Psoas muscle (tissue), 8 donors: ENCODE results near the gene ZNF775. TPM values are rescaled to one million over a fixed set of nuclear protein-coding genes. Genes with fewer than 3 reads are reported as not detected.

Experiments
- ATAC-seq, 4 donors: fragments of 200-7000 bp; cut with Tn5 transposase; one replicate each; pipeline ENCODE4 v1.9.1; 2020; ENCODE audit warnings: moderate library complexity in 3 of 4, mild to moderate bottlenecking in 2 of 4
- DNase-seq, 2 donors: peaks; one replicate each; pipeline ENCODE4 v3.0.0-alpha.2; 2020
- H3K27ac ChIP-seq: fragments of 200-600 bp; one replicate; pipeline ENCODE4 v1.8.0; 2022
- H3K27me3 ChIP-seq, 3 donors: fragments of 200-600 bp in 1 of 3; one replicate each; pipeline versions ENCODE4 v1.6.1 to v1.8.0; 2013 to 2022; ENCODE audit warnings: low read length in 2 of 3, mild to moderate bottlenecking in 2 of 3, moderate library complexity in 1 of 3; ENCODE audit not compliant: insufficient read depth in 3 of 3
- H3K36me3 ChIP-seq, 2 donors: fragments of 200-600 bp in 1 of 2; one replicate each; pipeline versions ENCODE4 v1.6.1 to v1.8.0; 2013 to 2022; ENCODE audit warnings: low read depth in 1 of 2, mild to moderate bottlenecking in 1 of 2, moderate library complexity in 1 of 2; ENCODE audit not compliant: insufficient read depth in 1 of 2
- H3K4me1 ChIP-seq: fragments of 200-600 bp; one replicate; pipeline ENCODE4 v1.8.0; 2022
- H3K4me3 ChIP-seq: fragments of 200-600 bp; one replicate; pipeline ENCODE4 v1.8.0; 2022; ENCODE audit warnings: mild to moderate bottlenecking
- H3K9me3 ChIP-seq: fragments of 200-600 bp; one replicate; pipeline ENCODE4 v1.8.0; 2022
- WGBS, 3 donors: extraction: QIAGEN DNeasy Blood & Tissue Kit; methylation state at CpG; one replicate each; pipeline versions ENCODE4 v1.1.6 to v1.1.7; 2013; 5-methylcytosine and 5-hydroxymethylcytosine counted together
- intact Hi-C, 2 donors: fragments of 100-400 bp; cut with DNase I; formaldehyde crosslinking; loops; one replicate each; pipeline versions ENCODE4 v1.11.0 to v1.14.2; 2022
- polyA plus RNA-seq, 3 donors: library from polyadenylated mRNA; stranded (reverse); fragments of 200-250 nt; gene quantifications; one replicate each; pipeline ENCODE4 v1.2.3, GENCODE V29; 2013
- total RNA-seq, 4 donors: library from RNA; stranded (reverse); fragmentation: NEBNext Ultra II Directional in 2 of 4; extraction: Animal tissue kit (Norgen Biotek cat#: 25700) in 2 of 4; gene quantifications; one replicate each; pipeline versions ENCODE4 v1.2.1 to v1.2.4, GENCODE V29; 2021 to 2023
- TF ChIP-seq, protein P1 (sequence below): fragments of 200-600 bp; IDR thresholded peaks from one replicate; pipeline ENCODE4 v1.8.0; 2022; ENCODE audit warnings: antibody characterized with exemption
- donor health status: healthy with polysubstance abuse.
- donor health status: DM: no; HTN: no; CAD: no; lungs with moderate emphysema.
- donor health status: Bipolar disorder and iron deficiency.
- donor health status: healthy.
- donor health status: DM: yes; HTN: yes; CAD: no.
- donor health status: DM: no; HTN: no; CAD: no.
- donor health status: DM: no; HTN: no; CAD: no.
- donor health status: DM: yes; HTN: yes; CAD: no.

ZNF775 gene
- total and polyA plus RNA-seq, 7 donors = 1.6 to 3.8 (median 2.8) TPM

DNA sequence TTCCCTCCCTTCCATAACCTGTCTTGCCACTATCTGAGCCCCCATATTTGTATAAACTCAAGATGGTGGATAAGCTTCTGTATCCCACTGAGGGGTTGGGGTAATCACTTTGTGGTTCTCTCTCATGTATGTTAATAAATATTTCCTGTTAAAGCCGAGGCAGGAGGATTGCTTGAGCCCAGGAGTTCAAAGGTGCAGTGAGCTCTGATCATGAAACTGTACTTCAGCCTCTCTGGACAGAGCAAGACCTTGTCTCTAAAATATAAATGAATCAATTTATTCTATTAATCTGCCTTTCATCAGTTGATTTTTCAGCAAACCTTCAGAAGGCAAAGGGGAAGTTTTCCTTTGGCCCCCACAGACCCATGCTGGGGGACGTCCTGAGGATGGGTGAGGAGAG is 35.9 kb upstream of the ZNF775 start:
- Histone ChIP-seq H3K9me3 (no peaks in the 10 kb centered on the region), H3K4me3 (no peak overlapping the region), H3K36me3 (no peaks in the 10 kb centered on the region), H3K27me3 (peaks cover 0 to 36% (median 17%) of the 10 kb centered on the region in 3 donors), H3K4me1 (peaks cover 6% of the 10 kb centered on the region), H3K27ac (no peak overlapping the region)
- 76 to 90% (median 86%) methylated on average over 2 of the region's 2 CpGs for WGBS, 3 donors
- DNase-seq (no peak), ATAC-seq (no peak)
- intact Hi-C loops = no loop called here
- TF ChIP-seq, protein P1, sequence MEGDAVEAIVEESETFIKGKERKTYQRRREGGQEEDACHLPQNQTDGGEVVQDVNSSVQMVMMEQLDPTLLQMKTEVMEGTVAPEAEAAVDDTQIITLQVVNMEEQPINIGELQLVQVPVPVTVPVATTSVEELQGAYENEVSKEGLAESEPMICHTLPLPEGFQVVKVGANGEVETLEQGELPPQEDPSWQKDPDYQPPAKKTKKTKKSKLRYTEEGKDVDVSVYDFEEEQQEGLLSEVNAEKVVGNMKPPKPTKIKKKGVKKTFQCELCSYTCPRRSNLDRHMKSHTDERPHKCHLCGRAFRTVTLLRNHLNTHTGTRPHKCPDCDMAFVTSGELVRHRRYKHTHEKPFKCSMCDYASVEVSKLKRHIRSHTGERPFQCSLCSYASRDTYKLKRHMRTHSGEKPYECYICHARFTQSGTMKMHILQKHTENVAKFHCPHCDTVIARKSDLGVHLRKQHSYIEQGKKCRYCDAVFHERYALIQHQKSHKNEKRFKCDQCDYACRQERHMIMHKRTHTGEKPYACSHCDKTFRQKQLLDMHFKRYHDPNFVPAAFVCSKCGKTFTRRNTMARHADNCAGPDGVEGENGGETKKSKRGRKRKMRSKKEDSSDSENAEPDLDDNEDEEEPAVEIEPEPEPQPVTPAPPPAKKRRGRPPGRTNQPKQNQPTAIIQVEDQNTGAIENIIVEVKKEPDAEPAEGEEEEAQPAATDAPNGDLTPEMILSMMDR = no peak

GRCh38 chr7:150344299-150344698 is 34.8 kb upstream of the ZNF775 start:
- ATAC-seq (no peak), DNase-seq (no peak)
- Histone ChIP-seq H3K36me3 (no peaks in the 10 kb centered on the region), H3K4me1 (peaks cover 6% of the 10 kb centered on the region), H3K4me3 (no peak overlapping the region), H3K27ac (no peak overlapping the region), H3K27me3 (peaks cover 0 to 36% (median 17%) of the 10 kb centered on the region in 3 donors), H3K9me3 (no peaks in the 10 kb centered on the region)
- intact Hi-C loops = no loop called here
- TF ChIP-seq, protein P1 = no peak

DNA sequence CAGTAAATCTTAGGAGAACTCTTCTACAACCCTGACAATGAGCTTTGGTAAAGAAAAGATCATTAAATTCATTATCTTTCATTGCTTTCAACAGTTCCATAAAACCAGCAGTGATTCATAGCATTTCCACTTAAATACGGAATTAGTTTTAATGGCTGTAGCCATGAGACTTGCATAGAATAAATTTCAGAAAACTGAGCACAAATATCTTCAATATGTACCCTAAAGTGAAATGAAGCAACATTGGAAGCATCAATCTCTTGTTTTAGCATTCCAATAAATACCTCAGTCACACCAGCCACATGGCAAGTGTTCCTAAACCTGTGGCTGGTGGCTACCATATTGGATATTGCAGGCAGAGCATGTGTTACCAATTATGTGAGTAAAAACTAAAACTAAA is 34.1 kb upstream of the ZNF775 start:
- no peak overlapping the region for H3K4me3 ChIP-seq
- TF ChIP-seq, protein P1 = no peak
- H3K9me3 ChIP-seq = no peaks in the 10 kb centered on the region
- no peaks in the 10 kb centered on the region for H3K36me3 ChIP-seq
- DNase-seq (no peak), ATAC-seq (no peak)
- peaks cover 0 to 31% (median 17%) of the 10 kb centered on the region in 3 donors for H3K27me3 ChIP-seq
- H3K4me1 ChIP-seq = peaks cover 4% of the 10 kb centered on the region
- intact Hi-C loops = no loop called here
- WGBS, 3 donors = 80 to 86% (median 83%) methylated on average over 1 of the region's 1 CpG
- no peak overlapping the region for H3K27ac ChIP-seq

GRCh38 chr7:150346922-150347321 is 32.2 kb upstream of the ZNF775 start:
- H3K36me3 ChIP-seq = no peaks in the 10 kb centered on the region
- no peak overlapping the region for H3K27ac ChIP-seq
- H3K9me3 ChIP-seq = no peaks in the 10 kb centered on the region
- H3K4me3 ChIP-seq = no peak overlapping the region
- ATAC-seq = no peak
- TF ChIP-seq, protein P1 = no peak
- intact Hi-C loops = no loop called here
- WGBS, 3 donors = 82 to 91% (median 90%) methylated on average over 5 of the region's 5 CpGs
- DNase-seq = no peak
- peaks cover 0 to 12% (median 11%) of the 10 kb centered on the region in 3 donors for H3K27me3 ChIP-seq
- no peaks in the 10 kb centered on the region for H3K4me1 ChIP-seq

DNA sequence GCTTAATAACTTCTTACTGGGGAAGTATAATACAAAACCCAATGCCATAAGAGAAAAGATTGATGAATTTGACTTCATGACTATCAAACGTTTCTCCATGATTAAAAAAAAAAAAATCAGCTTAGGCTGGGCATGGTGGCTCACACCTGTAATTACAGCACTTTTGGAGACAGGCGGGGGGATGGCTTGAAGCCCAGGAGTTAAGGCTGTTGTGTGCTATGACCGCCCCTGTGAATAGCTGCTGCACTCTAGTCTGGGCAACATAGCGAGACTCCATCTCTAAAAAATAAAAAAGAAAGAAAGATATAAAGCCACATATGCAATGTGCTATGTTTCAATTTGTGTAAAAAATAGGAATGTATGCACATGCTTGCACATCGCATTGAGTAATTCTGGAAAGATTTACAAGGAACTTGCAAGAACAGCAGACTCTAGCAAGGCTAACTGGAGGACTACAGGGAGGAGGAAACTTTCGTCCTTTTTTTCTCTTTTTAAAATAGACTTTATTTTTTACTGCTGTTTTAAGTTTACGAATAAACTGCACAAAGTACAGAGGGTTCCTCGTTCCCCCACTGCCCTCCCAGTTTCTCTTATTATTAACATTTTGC is 27.4 kb upstream of the ZNF775 start:
- Histone ChIP-seq H3K9me3 (no peaks in the 10 kb centered on the region), H3K4me3 (no peak overlapping the region), H3K36me3 (no peaks in the 10 kb centered on the region), H3K4me1 (no peaks in the 10 kb centered on the region), H3K27me3 (no peaks in the 10 kb centered on the region), H3K27ac (no peak overlapping the region)
- ATAC-seq (no peak), DNase-seq (no peak)
- 69 to 73% (median 70%) methylated on average over 8 of the region's 8 CpGs for WGBS, 3 donors
- TF ChIP-seq, protein P1 = no peak
- intact Hi-C loops = no loop called here
